SK-N-SH (cell line): Measurements from ENCODE around the gene ALDH1L1. TPM values are rescaled to one million over a fixed set of nuclear protein-coding genes. Genes with fewer than 3 reads are reported as not detected.

ENCODE experiments used
- CTCF ChIA-PET: fragments of 300-600, 350-600 bp; formaldehyde crosslinking; extraction: SDS; loops from one replicate; lab custom pipeline; 2021; lab: Yijun Ruan, JAX
- POLR2A ChIA-PET: fragments of 350-600 bp; sonication (Branson Sonifier 250); formaldehyde crosslinking; extraction: SDS; loops from one replicate; lab custom pipeline; 2020; ENCODE audit warnings: antibody characterized with exemption, inconsistent platforms; lab: Yijun Ruan, JAX
- DNase-seq: peaks from one replicate; pipeline ENCODE4 v3.0.0; 2012
- H2AFZ ChIP-seq: fragments of 200-600 bp; sonication (generic); 2 replicates; pipeline ENCODE4 v1.8.1; 2016; ENCODE audit warnings: antibody characterized with exemption, mild to moderate bottlenecking, low read depth
- H3F3A ChIP-seq: fragments of 200-600 bp; sonication (generic); replicated peaks from 2 replicates; pipeline ENCODE3; 2016; ENCODE audit warnings: antibody characterized with exemption, mild to moderate bottlenecking; ENCODE audit not compliant: insufficient read depth
- H3K27ac ChIP-seq, 2 experiments: fragments of 200-500 bp in 1 of 2; fragments of 200-600 bp in 1 of 2; sonication (Bioruptor generic) in 1 of 2; sonication (generic), shearing (Covaris generic) in 1 of 2; 2 replicates each; pipeline versions ENCODE4 v1.5.1 to v1.6.1; 2014 to 2016; ENCODE audit warnings: low read depth in 2 of 2, inconsistent platforms in 1 of 2, low read length in 1 of 2, mild to moderate bottlenecking in 1 of 2, mixed read lengths in 1 of 2
- H3K27me3 ChIP-seq: fragments of 200-600 bp; sonication (generic), shearing (Covaris generic); 2 replicates; pipeline ENCODE4 v1.6.1; 2016; ENCODE audit warnings: mixed run types; ENCODE audit not compliant: insufficient read depth
- H3K36me3 ChIP-seq, 2 experiments: fragments of 200-500 bp in 1 of 2; fragments of 200-600 bp in 1 of 2; sonication (Bioruptor generic) in 1 of 2; sonication (generic) in 1 of 2; replicated peaks in 1 of 2; 2 replicates each; pipeline versions ENCODE3 to v1.5.1; 2014 to 2016; ENCODE audit warnings: low read length in 1 of 2, mild to moderate bottlenecking in 1 of 2; ENCODE audit not compliant: insufficient read depth in 2 of 2, control insufficient read depth in 1 of 2
- H3K4me1 ChIP-seq, 2 experiments: fragments of 200-500 bp in 1 of 2; fragments of 200-600 bp in 1 of 2; sonication (Bioruptor generic) in 1 of 2; sonication (generic), shearing (Covaris generic) in 1 of 2; 2 replicates each; pipeline versions ENCODE4 v1.5.1 to v1.6.1; 2014 to 2016; ENCODE audit warnings: low read depth in 1 of 2, low read length in 1 of 2, mixed run types in 1 of 2; ENCODE audit not compliant: insufficient read depth in 2 of 2, control insufficient read depth in 1 of 2
- H3K4me2 ChIP-seq: fragments of 200-600 bp; sonication (generic), shearing (Covaris generic); 2 replicates; pipeline ENCODE4 v1.6.1; 2017; ENCODE audit warnings: mixed run types
- H3K4me3 ChIP-seq, 2 experiments: fragments of 200-500 bp in 1 of 2; fragments of 200-600 bp in 1 of 2; sonication (Bioruptor generic) in 1 of 2; sonication (generic), shearing (Covaris generic) in 1 of 2; 2 replicates each; pipeline versions ENCODE4 v1.5.1 to v1.8.1; 2014 to 2016; ENCODE audit warnings: low read depth in 2 of 2, inconsistent platforms in 1 of 2, low read length in 1 of 2, mild to moderate bottlenecking in 1 of 2, mixed read lengths in 1 of 2, moderate library complexity in 1 of 2
- H3K79me2 ChIP-seq: fragments of 200-600 bp; sonication (generic); 2 replicates; pipeline ENCODE4 v1.8.1; 2017; ENCODE audit warnings: mild to moderate bottlenecking; ENCODE audit not compliant: insufficient read depth
- H3K9ac ChIP-seq: fragments of 200-600 bp; sonication (generic); 2 replicates; pipeline ENCODE4 v1.6.1; 2017; ENCODE audit warnings: mixed run types
- H3K9me2 ChIP-seq: fragments of 200-600 bp; sonication (generic); 2 replicates; pipeline ENCODE4 v1.6.1; 2017; ENCODE audit warnings: mixed run types
- H3K9me3 ChIP-seq: fragments of 200-600 bp; sonication (generic); 2 replicates; pipeline ENCODE4 v1.6.1; 2017; ENCODE audit warnings: mixed run types, mild to moderate bottlenecking, moderate library complexity
- H4K20me1 ChIP-seq: fragments of 200-600 bp; sonication (generic); 2 replicates; pipeline ENCODE4 v1.6.1; 2017; ENCODE audit warnings: mild to moderate bottlenecking, mixed run types; ENCODE audit not compliant: insufficient read depth
- ELF1 ChIP-seq: IDR thresholded peaks from 2 replicates; pipeline ENCODE4 v1.4.0; 2012
- EZH2phosphoT487 ChIP-seq: fragments of 200-600 bp; sonication (generic); IDR thresholded peaks from 2 replicates; pipeline ENCODE4 v1.6.1; 2017; ENCODE audit warnings: low read depth, mixed run types, mild to moderate bottlenecking, antibody characterized with exemption, moderate library complexity, borderline replicate concordance
- FOXJ3 ChIP-seq: sonication (generic); formaldehyde crosslinking; IDR thresholded peaks from 2 replicates; pipeline ENCODE4 v1.5.1; 2020; ENCODE audit warnings: mild to moderate bottlenecking, missing genetic modification reagents
- FOXM1 ChIP-seq: IDR thresholded peaks from 2 replicates; pipeline ENCODE4 v1.4.0; 2012; ENCODE audit warnings: low read depth, mild to moderate bottlenecking
- GABPA ChIP-seq: IDR thresholded peaks from 2 replicates; pipeline ENCODE4 v1.4.0; 2012; ENCODE audit warnings: low read depth, mild to moderate bottlenecking
- IRF3 ChIP-seq: fragments of 150-350 bp; IDR thresholded peaks from 2 replicates; pipeline ENCODE4 v1.6.1; 2016; ENCODE audit warnings: mild to moderate bottlenecking, low read depth, low read length
- JUND ChIP-seq: IDR thresholded peaks from 2 replicates; pipeline ENCODE4 v1.4.0; 2012
- MAX ChIP-seq: IDR thresholded peaks from 2 replicates; pipeline ENCODE4 v1.4.0; 2012; ENCODE audit warnings: low read depth
- MEF2A ChIP-seq: IDR thresholded peaks from 2 replicates; pipeline ENCODE4 v1.4.0; 2012; ENCODE audit warnings: low read depth, borderline replicate concordance
- POLR2AphosphoS5 ChIP-seq: IDR thresholded peaks from 2 replicates; pipeline ENCODE4 v1.6.1; 2012; ENCODE audit warnings: low read depth, low read length
- SIN3A ChIP-seq: IDR thresholded peaks from 2 replicates; pipeline ENCODE4 v1.6.1; 2012; ENCODE audit warnings: low read depth, mild to moderate bottlenecking, low read length, moderate library complexity, borderline replicate concordance
- SMC3 ChIP-seq: IDR thresholded peaks from 2 replicates; pipeline ENCODE4 v1.6.1; 2012; ENCODE audit warnings: low read depth, low read length, improper control_type of control experiment
- YY1 ChIP-seq: IDR thresholded peaks from 2 replicates; pipeline ENCODE4 v1.4.0; 2012; ENCODE audit warnings: low read depth, mild to moderate bottlenecking
- ZBTB33 ChIP-seq: IDR thresholded peaks from 2 replicates; pipeline ENCODE4 v1.4.0; 2012; ENCODE audit warnings: low read depth, borderline replicate concordance
- polyA plus RNA-seq, 3 experiments: library from polyadenylated mRNA; depleted of rRNA; stranded (reverse); fragments of >200 nt; gene quantifications; 2 replicates each; pipeline ENCODE4 v1.2.3, GENCODE V29; 2012
- TF ChIP-seq, protein P1 (sequence below): IDR thresholded peaks from 2 replicates; pipeline ENCODE4 v1.4.0; 2012; ENCODE audit warnings: low read depth, borderline replicate concordance
- TF ChIP-seq, protein P2 (sequence below): IDR thresholded peaks from 2 replicates; pipeline ENCODE4; 2012
- TF ChIP-seq, protein P3 (sequence below): IDR thresholded peaks from 2 replicates; pipeline ENCODE4 v1.6.1; 2012; ENCODE audit warnings: mild to moderate bottlenecking, low read depth, low read length, moderate library complexity

Gene ALDH1L1
- polyA plus RNA-seq, 1 of the 3 experiments (the other 2 are of a cell fraction): not detected

GRCh38 chr3:126076140-126076539 is 104.2 kb downstream of the ALDH1L1 start:
- ChIA-PET POLR2A (interaction anchor here (0.6 kb wide), 1 partner anchor 217 kb away, joined by 4 read pairs; no protein-coding TSS in a partner anchor), CTCF (interaction anchor here (0.6 kb wide), 1 partner anchor 11 kb away, joined by 3 read pairs; no protein-coding TSS in a partner anchor)
- no peaks in the 10 kb centered on the region for H3F3A ChIP-seq
- 0 out of 2 replicates have a peak, but pooled peaks cover 3% of the 10 kb centered on the region for H3K79me2 ChIP-seq
- peaks cover 0 to 8% of the 10 kb centered on the region in 2 experiments for H3K36me3 ChIP-seq
- no peak overlapping the region for H3K9ac ChIP-seq
- no peaks in the 10 kb centered on the region for H3K27me3 ChIP-seq
- TF ChIP-seq ZBTB33 (no peak), IRF3 (no peak), EZH2phosphoT487 (no peak), MEF2A (no peak), SMC3 (no peak), FOXM1 (no peak), MAX (no peak), ELF1 (no peak), SIN3A (no peak), POLR2AphosphoS5 (no peak), JUND (no peak), YY1 (no peak), GABPA (no peak), FOXJ3 (no peak)
- TF ChIP-seq, protein P1, sequence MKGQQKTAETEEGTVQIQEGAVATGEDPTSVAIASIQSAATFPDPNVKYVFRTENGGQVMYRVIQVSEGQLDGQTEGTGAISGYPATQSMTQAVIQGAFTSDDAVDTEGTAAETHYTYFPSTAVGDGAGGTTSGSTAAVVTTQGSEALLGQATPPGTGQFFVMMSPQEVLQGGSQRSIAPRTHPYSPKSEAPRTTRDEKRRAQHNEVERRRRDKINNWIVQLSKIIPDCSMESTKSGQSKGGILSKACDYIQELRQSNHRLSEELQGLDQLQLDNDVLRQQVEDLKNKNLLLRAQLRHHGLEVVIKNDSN: no peak
- TF ChIP-seq, protein P2, sequence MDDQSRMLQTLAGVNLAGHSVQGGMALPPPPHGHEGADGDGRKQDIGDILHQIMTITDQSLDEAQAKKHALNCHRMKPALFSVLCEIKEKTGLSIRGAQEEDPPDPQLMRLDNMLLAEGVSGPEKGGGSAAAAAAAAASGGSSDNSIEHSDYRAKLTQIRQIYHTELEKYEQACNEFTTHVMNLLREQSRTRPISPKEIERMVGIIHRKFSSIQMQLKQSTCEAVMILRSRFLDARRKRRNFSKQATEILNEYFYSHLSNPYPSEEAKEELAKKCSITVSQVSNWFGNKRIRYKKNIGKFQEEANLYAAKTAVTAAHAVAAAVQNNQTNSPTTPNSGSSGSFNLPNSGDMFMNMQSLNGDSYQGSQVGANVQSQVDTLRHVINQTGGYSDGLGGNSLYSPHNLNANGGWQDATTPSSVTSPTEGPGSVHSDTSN: no peak
- TF ChIP-seq, protein P3, sequence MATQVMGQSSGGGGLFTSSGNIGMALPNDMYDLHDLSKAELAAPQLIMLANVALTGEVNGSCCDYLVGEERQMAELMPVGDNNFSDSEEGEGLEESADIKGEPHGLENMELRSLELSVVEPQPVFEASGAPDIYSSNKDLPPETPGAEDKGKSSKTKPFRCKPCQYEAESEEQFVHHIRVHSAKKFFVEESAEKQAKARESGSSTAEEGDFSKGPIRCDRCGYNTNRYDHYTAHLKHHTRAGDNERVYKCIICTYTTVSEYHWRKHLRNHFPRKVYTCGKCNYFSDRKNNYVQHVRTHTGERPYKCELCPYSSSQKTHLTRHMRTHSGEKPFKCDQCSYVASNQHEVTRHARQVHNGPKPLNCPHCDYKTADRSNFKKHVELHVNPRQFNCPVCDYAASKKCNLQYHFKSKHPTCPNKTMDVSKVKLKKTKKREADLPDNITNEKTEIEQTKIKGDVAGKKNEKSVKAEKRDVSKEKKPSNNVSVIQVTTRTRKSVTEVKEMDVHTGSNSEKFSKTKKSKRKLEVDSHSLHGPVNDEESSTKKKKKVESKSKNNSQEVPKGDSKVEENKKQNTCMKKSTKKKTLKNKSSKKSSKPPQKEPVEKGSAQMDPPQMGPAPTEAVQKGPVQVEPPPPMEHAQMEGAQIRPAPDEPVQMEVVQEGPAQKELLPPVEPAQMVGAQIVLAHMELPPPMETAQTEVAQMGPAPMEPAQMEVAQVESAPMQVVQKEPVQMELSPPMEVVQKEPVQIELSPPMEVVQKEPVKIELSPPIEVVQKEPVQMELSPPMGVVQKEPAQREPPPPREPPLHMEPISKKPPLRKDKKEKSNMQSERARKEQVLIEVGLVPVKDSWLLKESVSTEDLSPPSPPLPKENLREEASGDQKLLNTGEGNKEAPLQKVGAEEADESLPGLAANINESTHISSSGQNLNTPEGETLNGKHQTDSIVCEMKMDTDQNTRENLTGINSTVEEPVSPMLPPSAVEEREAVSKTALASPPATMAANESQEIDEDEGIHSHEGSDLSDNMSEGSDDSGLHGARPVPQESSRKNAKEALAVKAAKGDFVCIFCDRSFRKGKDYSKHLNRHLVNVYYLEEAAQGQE: no peak
- H3K4me1 ChIP-seq: no peaks in the 10 kb centered on the region
- H4K20me1 ChIP-seq: no peaks in the 10 kb centered on the region
- H3K4me3 ChIP-seq: no peak overlapping the region
- H3K9me3 ChIP-seq: 0 out of 2 replicates have a peak, but pooled peaks cover 4% of the 10 kb centered on the region
- no peak overlapping the region for H2AFZ ChIP-seq
- no peak overlapping the region for H3K27ac ChIP-seq
- H3K4me2 ChIP-seq: no peak overlapping the region
- no peaks in the 10 kb centered on the region for H3K9me2 ChIP-seq
- no peak for DNase-seq
